ENCODE measurements around the gene THG1L. TPM values are rescaled to one million over a fixed set of nuclear protein-coding genes. Genes with fewer than 3 reads are reported as not detected.
A peak's percentile ranks its signal among the peaks of the same experiment; 100 is the strongest.

THG1L gene
- total RNA-seq, 1 experiment from 2014 or later = 43.4 TPM

DNA sequence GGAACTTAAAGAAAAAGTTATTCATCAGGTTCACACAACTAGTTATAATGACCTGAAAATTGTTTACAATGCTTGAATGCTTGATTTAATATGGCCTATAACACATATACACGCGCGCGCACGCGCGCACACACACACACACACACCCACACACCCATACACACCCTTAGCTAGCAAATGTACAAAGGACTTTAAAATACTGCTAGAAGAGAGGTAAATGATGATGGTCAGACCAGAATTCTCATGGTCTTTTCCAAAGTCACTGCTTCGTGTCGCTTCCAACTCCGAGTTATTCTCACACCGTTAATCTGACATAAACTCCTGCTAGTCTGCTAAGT lies 18.2 kb downstream of the THG1L start:
- no peak for DNase-seq (ENCODE audit: extremely low read depth, low read depth)

DNA sequence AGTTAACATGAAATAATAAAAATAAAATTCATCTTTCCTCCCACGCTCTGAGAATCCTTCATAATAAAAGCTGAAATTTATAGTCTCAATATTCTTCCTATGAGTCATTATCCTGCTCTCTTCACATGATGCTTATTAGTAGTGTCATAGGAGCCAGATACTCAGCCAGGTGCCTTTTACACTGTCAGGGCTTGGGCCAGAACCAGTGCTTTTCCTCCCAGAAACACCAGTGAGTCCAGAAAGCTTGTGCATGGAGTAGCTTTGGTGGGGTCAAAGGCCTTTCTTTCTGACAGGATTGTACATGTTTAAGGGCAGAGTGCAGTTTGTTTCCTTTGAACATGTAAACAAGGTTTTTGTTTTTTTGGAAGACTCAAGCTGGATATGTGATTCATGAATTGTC lies 19.1 kb downstream of the THG1L start:
- DNase-seq (ENCODE audit: extremely low read depth, low read depth) = no peak

DNA sequence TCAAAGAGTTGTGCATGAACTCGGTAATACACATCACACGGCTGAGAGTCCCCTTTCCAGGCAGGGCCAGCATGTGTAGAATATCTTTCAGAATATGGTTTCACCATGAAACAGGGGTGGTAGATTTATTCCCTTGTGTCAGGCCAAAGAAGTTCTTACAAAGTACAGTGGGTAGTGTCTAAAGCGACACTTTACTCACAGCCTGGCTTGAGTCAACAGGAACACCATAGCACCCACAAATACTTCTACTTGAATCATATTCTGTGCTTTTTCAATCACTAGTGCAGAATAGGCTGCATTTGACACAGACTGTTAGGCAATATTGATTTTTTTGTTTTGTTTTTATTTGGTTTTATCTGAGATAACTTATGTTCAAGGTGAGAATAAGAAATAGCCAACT lies 24.9 kb downstream of the THG1L start:
- no peak for DNase-seq (ENCODE audit: extremely low read depth, low read depth)

DNA sequence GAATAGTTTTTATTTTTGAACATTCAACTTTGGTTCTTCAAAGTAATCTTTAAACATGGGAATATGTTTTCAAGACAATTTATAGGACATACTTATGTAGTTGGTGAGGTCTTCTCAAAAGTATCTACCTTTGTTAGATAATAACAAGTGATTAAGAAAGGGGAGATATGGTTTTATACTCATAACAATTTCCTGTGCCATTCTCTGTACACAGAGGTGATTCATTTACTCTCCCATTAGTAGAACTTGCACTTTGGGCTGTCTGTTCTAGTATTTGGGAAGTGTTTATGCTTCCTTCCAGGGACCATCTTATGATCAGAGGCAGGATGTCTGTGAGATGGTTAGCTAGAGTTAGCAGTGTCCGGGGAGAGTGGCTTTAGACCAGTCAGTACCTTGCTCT lies 27.5 kb downstream of the THG1L start:
- no peak for DNase-seq (ENCODE audit: extremely low read depth, low read depth)

DNA sequence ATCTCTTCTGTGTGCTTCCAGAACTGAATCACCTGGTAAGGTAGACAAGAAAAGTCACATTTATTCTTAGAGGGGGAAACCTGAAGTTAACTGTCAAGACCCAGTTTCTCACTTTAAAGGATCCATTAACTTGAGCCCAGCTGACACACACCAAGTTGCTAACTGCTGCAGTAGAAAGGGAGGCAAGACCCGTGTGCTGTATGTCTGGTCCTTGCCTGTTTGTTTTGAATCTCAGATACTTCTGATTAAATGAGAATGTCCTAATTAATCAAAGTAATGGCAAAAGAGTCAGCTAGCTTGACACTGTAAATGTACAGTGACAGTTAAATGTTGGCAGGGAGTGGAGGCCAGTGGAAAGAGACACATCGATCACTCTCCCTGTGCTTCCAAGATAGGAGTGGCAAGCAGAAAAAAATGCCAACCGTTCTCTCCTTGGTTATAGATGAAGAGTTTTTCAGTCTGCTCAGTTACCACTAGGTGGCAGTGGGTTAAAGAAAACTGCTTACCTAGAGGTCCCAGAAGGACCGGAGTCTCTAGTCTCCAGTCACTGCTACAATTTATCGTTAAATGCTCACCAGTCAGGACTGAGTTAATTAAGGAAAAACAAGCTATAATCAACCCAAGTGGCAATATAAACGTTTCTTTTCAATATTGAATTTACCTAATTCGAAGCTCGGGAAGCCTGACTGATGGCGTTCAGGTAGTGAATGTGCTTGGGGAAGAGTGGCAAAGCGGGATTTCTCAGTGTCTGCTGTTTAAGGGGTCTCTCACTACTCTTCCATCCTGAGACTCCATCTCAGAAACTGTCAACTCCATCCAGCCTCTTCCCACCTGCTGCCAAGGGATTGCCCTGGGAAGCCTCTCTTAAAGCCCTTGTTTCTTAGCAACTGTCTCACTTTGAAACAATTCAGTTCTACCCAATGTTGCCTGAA lies 30.7 kb downstream of the THG1L start:
- peak; percentile 65 for DNase-seq (ENCODE audit: extremely low read depth, low read depth)

DNA sequence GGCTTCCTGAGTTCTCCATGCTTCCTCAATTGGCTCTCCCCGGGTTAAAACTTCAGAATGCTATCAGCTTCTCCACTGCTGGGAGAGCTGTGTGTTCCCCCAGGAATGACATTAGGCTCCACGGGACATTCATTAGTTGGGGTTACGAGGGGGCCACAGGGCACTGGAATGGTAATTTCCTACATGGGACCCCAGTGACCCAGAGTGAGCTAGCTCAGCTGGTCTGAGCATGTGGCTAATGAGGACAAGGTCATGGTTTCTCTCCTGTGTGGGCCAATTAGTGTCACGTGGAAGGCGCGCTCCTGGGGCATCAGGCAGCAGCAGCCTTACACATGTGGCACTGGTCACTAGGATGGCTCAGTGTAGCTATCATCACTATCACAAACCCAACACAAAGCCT lies 33.3 kb downstream of the THG1L start:
- DNase-seq (ENCODE audit: extremely low read depth, low read depth) = no peak

DNA sequence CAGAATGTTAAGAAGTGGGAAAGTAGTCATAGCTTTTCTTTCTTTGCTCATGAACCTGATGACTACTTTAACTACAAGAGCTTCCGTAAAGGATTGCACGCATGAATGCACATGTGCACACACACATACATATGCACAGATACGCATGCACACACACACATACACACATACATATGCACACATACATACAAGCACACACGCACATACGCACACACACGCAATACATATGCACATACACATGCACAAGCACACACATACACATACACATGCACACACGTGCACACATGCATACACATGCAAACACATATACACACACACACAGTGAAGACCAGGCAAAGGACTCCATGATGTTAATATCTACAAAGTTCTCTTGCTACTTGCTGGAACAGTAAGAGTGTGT lies 35.2 kb downstream of the THG1L start:
- no peak for DNase-seq (ENCODE audit: extremely low read depth, low read depth)

DNA sequence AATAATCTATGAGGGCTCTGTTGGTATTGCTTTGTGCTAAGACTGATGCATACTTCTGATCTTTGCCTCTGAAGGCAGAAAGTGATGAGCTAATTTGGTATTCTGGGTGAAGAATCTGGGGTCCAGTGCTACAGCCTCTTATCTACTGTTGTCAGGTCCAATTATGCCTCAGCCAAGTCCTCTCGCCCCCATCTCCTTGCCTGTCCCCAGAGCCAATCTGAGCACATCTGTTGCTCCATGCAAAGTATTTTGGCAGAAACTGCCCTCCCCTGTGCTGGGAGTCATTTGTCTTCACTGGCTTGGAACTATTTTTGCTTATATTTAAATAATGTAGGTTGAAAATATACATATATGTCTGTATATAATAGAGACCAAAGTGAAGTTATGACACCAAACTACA lies 35.7 kb downstream of the THG1L start:
- DNase-seq (ENCODE audit: extremely low read depth, low read depth) = no peak

DNA sequence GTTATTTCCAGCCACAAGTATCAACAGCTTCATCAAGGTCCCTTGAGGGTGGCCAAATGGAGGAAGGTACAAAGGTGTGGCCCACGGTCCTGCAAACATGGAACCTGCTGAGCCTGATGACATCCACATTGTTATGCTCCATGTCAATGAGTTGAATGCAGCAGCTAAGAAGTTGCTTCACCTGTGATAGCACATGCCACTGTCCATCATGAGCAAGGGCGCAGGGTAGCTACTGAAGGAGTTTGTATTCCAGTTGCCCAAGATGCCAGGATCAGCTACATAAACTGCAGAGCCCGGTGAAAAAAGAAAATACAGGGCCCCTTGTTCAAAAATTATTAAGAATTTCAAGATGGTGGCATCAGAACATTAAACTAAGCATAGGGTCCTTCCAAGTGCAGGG lies 36.5 kb downstream of the THG1L start:
- DNase-seq (ENCODE audit: extremely low read depth, low read depth) = no peak

DNA sequence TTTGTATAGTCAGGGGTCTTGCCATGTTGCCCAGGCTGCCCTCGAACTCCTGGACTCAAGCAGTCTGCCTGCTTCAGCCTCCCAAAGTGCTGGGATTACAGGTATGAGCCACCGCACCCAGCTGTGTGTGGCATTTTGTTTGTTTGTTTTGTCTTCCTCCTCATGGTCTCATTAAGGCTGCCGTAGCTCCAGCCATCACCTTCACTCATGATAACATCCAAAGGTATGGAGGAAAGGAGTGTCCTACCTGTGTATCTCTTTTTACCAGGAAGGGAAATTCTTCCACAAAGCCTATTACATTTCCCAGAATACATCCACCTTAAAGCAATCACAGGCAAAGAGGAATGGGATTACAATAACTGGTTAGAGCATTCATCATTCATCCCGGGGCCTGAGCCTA lies 39.4 kb downstream of the THG1L start:
- DNase-seq (ENCODE audit: extremely low read depth, low read depth) = no peak

DNA sequence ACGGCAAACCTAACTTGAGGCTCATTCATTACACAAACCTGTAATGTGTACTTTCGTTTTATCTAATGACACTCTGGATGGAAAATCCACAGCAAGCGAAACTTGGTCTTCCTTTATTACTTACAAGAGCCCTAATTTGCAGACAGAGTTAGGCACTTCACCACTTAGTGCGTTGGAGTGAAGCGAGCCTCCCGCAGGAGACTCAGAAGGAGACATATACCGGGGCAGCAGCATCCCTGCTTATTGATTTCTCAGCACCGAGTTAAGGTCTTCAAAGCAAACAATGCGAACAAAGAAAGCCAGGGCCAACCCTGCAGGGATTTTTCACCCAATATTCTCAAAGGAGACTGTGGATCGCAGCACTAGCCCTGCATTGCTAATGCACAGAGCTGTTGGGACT lies 40.9 kb downstream of the THG1L start:
- DNase-seq (ENCODE audit: extremely low read depth, low read depth) = no peak

DNA sequence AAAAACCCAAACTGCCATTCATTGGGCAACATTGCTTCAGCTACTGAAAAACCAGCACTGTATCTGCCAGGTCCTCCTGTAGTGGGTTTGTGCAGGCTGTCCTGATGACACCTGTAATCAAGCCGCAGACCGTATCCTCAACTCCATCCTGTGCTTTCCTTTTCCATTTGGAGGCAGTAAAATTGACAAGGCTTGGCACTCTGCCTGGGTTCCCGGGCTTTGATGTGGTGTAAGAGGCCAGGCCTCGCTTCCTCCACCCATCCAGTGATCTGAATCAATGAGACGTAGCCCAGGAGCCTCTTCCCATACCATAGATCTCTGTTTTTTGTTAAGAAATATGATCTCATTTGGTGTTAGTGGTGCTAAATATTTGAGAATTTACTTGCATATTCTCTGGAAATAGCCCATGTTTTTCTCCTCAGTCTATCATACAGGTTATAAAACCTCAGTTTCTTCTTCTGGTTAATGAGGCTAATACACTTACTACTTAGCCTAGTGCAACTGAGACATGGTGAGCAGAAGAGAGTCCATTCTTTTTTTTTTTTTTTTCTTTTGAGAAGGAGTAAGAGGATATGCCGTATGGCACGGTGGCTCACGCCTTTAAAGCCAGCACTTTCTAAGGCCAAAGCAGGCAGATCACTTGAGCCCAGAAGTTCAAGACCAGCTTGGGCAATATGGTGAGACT lies 47.0 kb downstream of the THG1L start:
- DNase-seq (ENCODE audit: extremely low read depth, low read depth) = no peak

DNA sequence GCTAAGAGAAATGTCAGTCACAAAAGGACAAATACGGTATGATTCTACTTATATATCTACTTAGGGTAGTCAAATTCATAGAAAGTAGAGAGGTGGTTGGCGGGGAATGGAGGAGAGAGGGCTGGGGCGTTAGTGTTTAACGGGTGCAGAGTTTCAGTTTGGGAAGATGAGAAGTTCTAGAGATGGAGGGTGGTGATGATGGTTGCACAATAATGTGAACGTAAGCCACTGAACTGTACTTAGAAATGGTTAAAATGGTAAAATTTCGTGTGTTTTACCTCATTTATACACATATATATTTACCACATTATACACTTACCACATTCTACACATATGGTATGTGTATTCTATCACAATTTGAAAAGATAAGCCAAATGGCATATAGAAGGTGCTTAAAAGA lies 48.0 kb downstream of the THG1L start:
- no peak for DNase-seq (ENCODE audit: extremely low read depth, low read depth)

DNA sequence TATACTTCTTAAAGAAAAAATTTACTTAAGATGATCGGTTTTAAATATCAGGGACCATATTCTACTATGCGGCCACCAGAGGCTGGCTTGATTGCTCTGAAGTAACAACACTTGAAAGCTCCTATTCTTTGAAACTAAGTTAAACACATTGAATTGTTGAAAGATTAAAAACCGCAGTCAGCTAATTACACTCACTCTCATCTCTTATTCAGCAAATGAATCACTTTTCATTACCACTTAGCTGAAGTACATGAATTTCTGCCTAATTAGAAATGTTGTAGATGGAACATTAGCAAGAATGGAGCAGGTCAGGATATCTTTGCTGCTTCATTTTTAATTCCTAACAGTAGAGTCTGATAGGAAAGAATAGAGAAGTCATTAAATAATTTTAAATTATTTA lies 54.6 kb downstream of the THG1L start:
- no peak for DNase-seq (ENCODE audit: extremely low read depth, low read depth)

Small RNA genes within 50 kb of the gene (small RNA-seq; reads per million reads assigned to genes)
- 0 reads per million in 2 experiments for gene AC026407.1

Other genes with a start within 250 kb of the THG1L start
- 6.6 and 7.7 TPM in 2 replicates for gene ADAM19, start 155.6 kb upstream of the THG1L start, total RNA-seq (2014; rRNA removed; shearing (Covaris generic))
- not detected in 2 replicates for gene SOX30, start 79.0 kb upstream of the THG1L start, total RNA-seq (2014; rRNA removed; shearing (Covaris generic))
- not detected in 2 replicates for gene C5orf52, start 59.9 kb upstream of the THG1L start, total RNA-seq (2014; rRNA removed; shearing (Covaris generic))
- gene LSM11, start 12.3 kb downstream of the THG1L start, total RNA-seq (2014; rRNA removed; shearing (Covaris generic)) = 4.9 and 6.2 TPM in 2 replicates
- gene CLINT1, start 127.7 kb downstream of the THG1L start, total RNA-seq (2014; rRNA removed; shearing (Covaris generic)) = 80.4 and 103 TPM in 2 replicates